Activated CD4-positive, alpha-beta memory T cell treated with anti-CD3 and anti-CD28 coated beads for 36 hours (primary cell): ENCODE data around the gene TXNDC5. TPM values are rescaled to one million over a fixed set of nuclear protein-coding genes. Genes with fewer than 3 reads are reported as not detected.

Experiments
- CTCF ChIA-PET: fragments of 350-600 bp; sonication (Branson Sonifier 250); formaldehyde crosslinking; loops from one replicate; lab custom pipeline; 2021; ENCODE audit warnings: antibody characterized with exemption, inconsistent platforms; lab: Charles Lee
- POLR2A ChIA-PET: fragments of 350-600 bp; sonication (Branson Sonifier 250); formaldehyde crosslinking; loops from one replicate; lab custom pipeline; 2021; ENCODE audit warnings: antibody characterized with exemption; lab: Charles Lee
- DNase-seq: peaks from one replicate; pipeline ENCODE4 v3.0.0-alpha.2; 2020
- H3K27ac Mint-ChIP-seq: one replicate; pipeline ENCODE4 v1.8.0; 2021; ENCODE audit warnings: mixed read lengths
- H3K27me3 Mint-ChIP-seq: one replicate; pipeline ENCODE4 v1.8.0; 2021; ENCODE audit warnings: mixed read lengths
- H3K36me3 Mint-ChIP-seq: one replicate; pipeline ENCODE4 v1.8.0; 2021; ENCODE audit warnings: mixed read lengths
- H3K4me1 Mint-ChIP-seq: one replicate; pipeline ENCODE4 v1.8.0; 2021; ENCODE audit warnings: low read depth, mixed read lengths
- H3K4me3 Mint-ChIP-seq: one replicate; pipeline ENCODE4 v1.8.0; 2021; ENCODE audit warnings: mild to moderate bottlenecking, mixed read lengths
- H3K9me3 Mint-ChIP-seq: one replicate; pipeline ENCODE4 v1.8.0; 2021; ENCODE audit warnings: mixed read lengths
- intact Hi-C: fragments of 100-400 bp; cut with micrococcal nuclease; formaldehyde crosslinking; loops from one replicate; pipeline ENCODE4 v1.15.1; 2023
- total RNA-seq, 2 experiments: library from RNA; stranded (reverse); gene quantifications; one replicate each; pipeline ENCODE4 v1.2.3, GENCODE V29; 2021

The TXNDC5 gene
- total RNA-seq, 2 experiments from 2014 or later, result 59.6 to 64.5 TPM

DNA sequence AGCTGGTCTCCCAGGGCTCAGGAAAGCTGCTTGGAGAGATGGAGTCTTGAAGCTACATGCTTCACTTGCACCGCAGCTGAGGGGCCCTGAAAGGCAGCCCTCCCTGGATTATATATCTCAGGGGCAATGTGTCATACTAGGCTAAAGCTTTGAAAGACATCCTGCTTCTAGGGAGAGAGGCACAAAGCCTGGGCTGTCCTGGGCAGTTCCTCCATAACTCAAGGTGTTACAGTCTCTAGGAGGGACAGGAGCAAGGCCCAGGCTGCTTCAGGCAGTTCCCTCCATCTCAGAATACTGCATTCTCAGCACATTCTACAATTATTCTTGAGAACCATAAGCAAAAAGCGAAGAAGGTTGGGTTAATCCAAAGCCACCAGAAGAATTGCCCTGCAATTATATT, 22.0 kb upstream of the TXNDC5 start:
- no peaks in the 10 kb centered on the region for H3K36me3 Mint-ChIP-seq
- H3K4me1 Mint-ChIP-seq, result no peaks in the 10 kb centered on the region
- DNase-seq, result no peak
- ChIA-PET POLR2A (no interaction called here), CTCF (no interaction called here)
- intact Hi-C loops, result no loop called here
- peaks cover 9% of the 10 kb centered on the region for H3K27me3 Mint-ChIP-seq
- no peak overlapping the region for H3K4me3 Mint-ChIP-seq
- H3K9me3 Mint-ChIP-seq, result no peaks in the 10 kb centered on the region
- H3K27ac Mint-ChIP-seq, result no peak overlapping the region

GRCh38 chr6:7924867-7925266, 14.3 kb upstream of the TXNDC5 start:
- peaks cover 10% of the 10 kb centered on the region for H3K27me3 Mint-ChIP-seq
- ChIA-PET CTCF (interaction anchor here (0.9 kb wide), 1 partner anchor 9 kb away, joined by 3 read pairs; no protein-coding TSS in a partner anchor), POLR2A (no interaction called here)
- H3K27ac Mint-ChIP-seq, result no peak overlapping the region
- intact Hi-C loops, result no loop called here
- peaks cover 2% of the 10 kb centered on the region for H3K36me3 Mint-ChIP-seq
- DNase-seq, result no peak
- H3K4me1 Mint-ChIP-seq, result no peaks in the 10 kb centered on the region
- no peak overlapping the region for H3K4me3 Mint-ChIP-seq
- peaks cover 16% of the 10 kb centered on the region for H3K9me3 Mint-ChIP-seq

DNA sequence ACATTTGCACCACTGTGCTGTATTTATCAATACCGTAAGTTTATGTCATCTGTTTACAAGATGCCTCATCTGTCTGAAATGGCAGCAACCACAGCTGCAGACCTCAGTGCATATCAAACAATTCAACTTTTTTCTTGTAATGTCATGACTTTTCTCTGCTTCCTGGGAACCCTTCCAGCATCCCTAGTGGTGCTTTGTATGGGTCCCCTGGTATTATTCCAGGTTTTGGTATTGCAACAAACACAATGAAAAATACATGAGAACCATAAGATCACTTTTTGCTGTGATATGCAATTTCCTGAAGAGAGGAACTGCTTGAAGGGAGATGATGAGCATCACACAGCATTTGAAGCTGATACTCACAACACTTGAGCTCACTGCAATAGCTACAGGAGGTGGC, 12.0 kb upstream of the TXNDC5 start:
- no peak overlapping the region for H3K4me3 Mint-ChIP-seq
- ChIA-PET CTCF (no interaction called here), POLR2A (no interaction called here)
- H3K36me3 Mint-ChIP-seq, result peaks cover 2% of the 10 kb centered on the region
- H3K27ac Mint-ChIP-seq, result no peak overlapping the region
- no peak for DNase-seq
- H3K9me3 Mint-ChIP-seq, result peaks cover 16% of the 10 kb centered on the region
- H3K27me3 Mint-ChIP-seq, result peaks cover 7% of the 10 kb centered on the region
- no peaks in the 10 kb centered on the region for H3K4me1 Mint-ChIP-seq
- intact Hi-C loops, result no loop called here

GRCh38 chr6:7921632-7922092, 11.1 kb upstream of the TXNDC5 start:
- Mint-ChIP-seq H3K4me3 (no peak overlapping the region), H3K36me3 (peaks cover 2% of the 10 kb centered on the region), H3K9me3 (peaks cover 16% of the 10 kb centered on the region), H3K27ac (no peak overlapping the region), H3K4me1 (no peaks in the 10 kb centered on the region), H3K27me3 (peaks cover 7% of the 10 kb centered on the region)
- ChIA-PET CTCF (no interaction called here), POLR2A (no interaction called here)
- intact Hi-C loops, result no loop called here
- DNase-seq, result no peak

GRCh38 chr6:7921046-7921445, 10.5 kb upstream of the TXNDC5 start:
- Mint-ChIP-seq H3K4me1 (no peaks in the 10 kb centered on the region), H3K9me3 (peaks cover 16% of the 10 kb centered on the region), H3K4me3 (no peak overlapping the region), H3K36me3 (peaks cover 2% of the 10 kb centered on the region), H3K27me3 (peaks cover 6% of the 10 kb centered on the region), H3K27ac (no peak overlapping the region)
- intact Hi-C loops, result no loop called here
- DNase-seq, result no peak
- ChIA-PET CTCF (no interaction called here), POLR2A (no interaction called here)

- intact Hi-C loops, result no loop called here
- peaks cover 11% of the 10 kb centered on the region for H3K9me3 Mint-ChIP-seq
- no peak overlapping the region for H3K27ac Mint-ChIP-seq
- H3K36me3 Mint-ChIP-seq, result peaks cover under 1% of the 10 kb centered on the region
- H3K27me3 Mint-ChIP-seq, result peaks cover 5% of the 10 kb centered on the region
- ChIA-PET POLR2A (no interaction called here), CTCF (no interaction called here)
- no peaks in the 10 kb centered on the region for H3K4me1 Mint-ChIP-seq
- DNase-seq, result peak; percentile 44
- no peak overlapping the region for H3K4me3 Mint-ChIP-seq
Observed at GRCh38 chr6:7920425-7920824, 9.8 kb upstream of the TXNDC5 start.

GRCh38 chr6:7919871-7920270, 9.3 kb upstream of the TXNDC5 start:
- Mint-ChIP-seq H3K4me1 (no peaks in the 10 kb centered on the region), H3K27me3 (peaks cover 4% of the 10 kb centered on the region), H3K4me3 (no peak overlapping the region), H3K36me3 (no peaks in the 10 kb centered on the region), H3K27ac (no peak overlapping the region), H3K9me3 (peaks cover 6% of the 10 kb centered on the region)
- intact Hi-C loops, result no loop called here
- ChIA-PET CTCF (no interaction called here), POLR2A (no interaction called here)
- peak; percentile 79 for DNase-seq

GRCh38 chr6:7918403-7918802, 7.8 kb upstream of the TXNDC5 start:
- no peak overlapping the region for H3K4me3 Mint-ChIP-seq
- H3K36me3 Mint-ChIP-seq, result no peaks in the 10 kb centered on the region
- no peaks in the 10 kb centered on the region for H3K9me3 Mint-ChIP-seq
- no peak overlapping the region for H3K27ac Mint-ChIP-seq
- H3K4me1 Mint-ChIP-seq, result no peaks in the 10 kb centered on the region
- POLR2A ChIA-PET, result no interaction called here
- no peak for DNase-seq
- intact Hi-C loops, result no loop called here
- CTCF ChIA-PET, result interaction anchor here (0.8 kb wide), 1 partner anchor 140 kb away, joined by 3 read pairs; no protein-coding TSS in a partner anchor
- H3K27me3 Mint-ChIP-seq, result peaks cover 4% of the 10 kb centered on the region

DNA sequence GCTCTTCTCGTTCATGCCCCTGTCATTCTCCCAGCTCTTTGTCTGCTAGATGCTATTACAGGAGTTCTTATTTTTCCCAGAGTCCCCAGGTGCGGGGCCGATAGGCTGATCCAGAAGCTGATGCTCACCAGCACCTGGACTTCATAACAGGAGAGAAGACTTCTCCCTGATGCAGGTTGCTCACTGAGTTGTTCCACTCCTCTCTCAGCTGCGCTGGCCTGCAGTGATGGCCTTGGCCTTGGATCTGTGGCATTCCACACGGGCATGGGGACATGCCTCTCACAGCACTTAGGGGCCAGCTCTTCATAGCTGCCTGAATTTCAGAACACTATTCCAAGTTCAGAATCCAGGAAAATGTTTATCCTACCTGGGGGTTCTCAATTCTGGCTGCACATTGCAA, 7.1 kb upstream of the TXNDC5 start:
- intact Hi-C loops, result no loop called here
- Mint-ChIP-seq H3K4me3 (no peak overlapping the region), H3K27ac (no peak overlapping the region), H3K27me3 (peaks cover 4% of the 10 kb centered on the region), H3K9me3 (no peaks in the 10 kb centered on the region), H3K4me1 (no peaks in the 10 kb centered on the region), H3K36me3 (no peaks in the 10 kb centered on the region)
- ChIA-PET POLR2A (no interaction called here), CTCF (no interaction called here)
- no peak for DNase-seq

DNA sequence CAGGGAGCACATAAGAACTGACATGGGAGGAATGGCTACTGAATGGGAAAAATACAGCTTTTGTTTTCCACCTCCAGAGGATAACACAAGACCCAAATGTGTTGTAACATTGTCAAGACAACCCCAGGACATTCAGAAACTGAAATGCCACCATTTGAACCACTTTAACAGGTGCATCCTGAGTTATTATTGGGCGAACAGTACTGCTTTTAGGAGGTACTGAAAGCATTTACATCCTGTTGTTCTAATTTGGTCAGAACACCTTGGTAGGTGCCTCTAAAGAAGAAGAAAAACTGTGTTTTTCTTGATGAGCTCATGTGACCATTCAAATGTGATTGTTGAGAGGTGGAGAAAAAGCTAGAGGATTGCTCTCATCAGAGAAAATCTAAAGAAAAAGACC, 6.4 kb upstream of the TXNDC5 start:
- Mint-ChIP-seq H3K27ac (no peak overlapping the region), H3K9me3 (no peaks in the 10 kb centered on the region), H3K4me3 (no peak overlapping the region), H3K36me3 (no peaks in the 10 kb centered on the region), H3K27me3 (peaks cover 4% of the 10 kb centered on the region), H3K4me1 (no peaks in the 10 kb centered on the region)
- CTCF ChIA-PET, result no interaction called here
- intact Hi-C loops, result no loop called here
- no peak for DNase-seq
- POLR2A ChIA-PET, result no interaction called here

- intact Hi-C loops, result loop anchor here (5.0 kb wide), 1 partner anchor 188 kb away; the partner anchor contains the start of gene BMP6
- POLR2A ChIA-PET, result no interaction called here
- H3K9me3 Mint-ChIP-seq, result no peaks in the 10 kb centered on the region
- no peak overlapping the region for H3K27ac Mint-ChIP-seq
- H3K4me3 Mint-ChIP-seq, result no peak overlapping the region
- CTCF ChIA-PET, result interaction anchor here (1.1 kb wide), 1 partner anchor 10 kb away, joined by 3 read pairs; no protein-coding TSS in a partner anchor
- H3K36me3 Mint-ChIP-seq, result no peaks in the 10 kb centered on the region
- no peak for DNase-seq
- peaks cover 4% of the 10 kb centered on the region for H3K27me3 Mint-ChIP-seq
- H3K4me1 Mint-ChIP-seq, result peaks cover 3% of the 10 kb centered on the region
Observed at GRCh38 chr6:7914991-7915789, 4.6 kb upstream of the TXNDC5 start.

GRCh38 chr6:7914311-7914710, 3.7 kb upstream of the TXNDC5 start:
- intact Hi-C loops, result loop anchor here (5.0 kb wide), 1 partner anchor 187 kb away; the partner anchor contains the start of gene BMP6
- H3K27me3 Mint-ChIP-seq, result peaks cover 4% of the 10 kb centered on the region
- no peak for DNase-seq
- no peak overlapping the region for H3K4me3 Mint-ChIP-seq
- H3K4me1 Mint-ChIP-seq, result peaks cover 7% of the 10 kb centered on the region
- no peaks in the 10 kb centered on the region for H3K9me3 Mint-ChIP-seq
- CTCF ChIA-PET, result interaction anchor here (0.6 kb wide), 1 partner anchor 29 kb away, joined by 3 read pairs; no protein-coding TSS in a partner anchor
- POLR2A ChIA-PET, result no interaction called here
- H3K27ac Mint-ChIP-seq, result no peak overlapping the region
- H3K36me3 Mint-ChIP-seq, result no peaks in the 10 kb centered on the region
